DMS153 (cell line): ENCODE results near the gene CD2BP2.

Experiments
- DNase-seq: peaks from one replicate; lab custom pipeline; 2025; lab: John Stamatoyannopoulos, UW

Gene CD2BP2

DNA sequence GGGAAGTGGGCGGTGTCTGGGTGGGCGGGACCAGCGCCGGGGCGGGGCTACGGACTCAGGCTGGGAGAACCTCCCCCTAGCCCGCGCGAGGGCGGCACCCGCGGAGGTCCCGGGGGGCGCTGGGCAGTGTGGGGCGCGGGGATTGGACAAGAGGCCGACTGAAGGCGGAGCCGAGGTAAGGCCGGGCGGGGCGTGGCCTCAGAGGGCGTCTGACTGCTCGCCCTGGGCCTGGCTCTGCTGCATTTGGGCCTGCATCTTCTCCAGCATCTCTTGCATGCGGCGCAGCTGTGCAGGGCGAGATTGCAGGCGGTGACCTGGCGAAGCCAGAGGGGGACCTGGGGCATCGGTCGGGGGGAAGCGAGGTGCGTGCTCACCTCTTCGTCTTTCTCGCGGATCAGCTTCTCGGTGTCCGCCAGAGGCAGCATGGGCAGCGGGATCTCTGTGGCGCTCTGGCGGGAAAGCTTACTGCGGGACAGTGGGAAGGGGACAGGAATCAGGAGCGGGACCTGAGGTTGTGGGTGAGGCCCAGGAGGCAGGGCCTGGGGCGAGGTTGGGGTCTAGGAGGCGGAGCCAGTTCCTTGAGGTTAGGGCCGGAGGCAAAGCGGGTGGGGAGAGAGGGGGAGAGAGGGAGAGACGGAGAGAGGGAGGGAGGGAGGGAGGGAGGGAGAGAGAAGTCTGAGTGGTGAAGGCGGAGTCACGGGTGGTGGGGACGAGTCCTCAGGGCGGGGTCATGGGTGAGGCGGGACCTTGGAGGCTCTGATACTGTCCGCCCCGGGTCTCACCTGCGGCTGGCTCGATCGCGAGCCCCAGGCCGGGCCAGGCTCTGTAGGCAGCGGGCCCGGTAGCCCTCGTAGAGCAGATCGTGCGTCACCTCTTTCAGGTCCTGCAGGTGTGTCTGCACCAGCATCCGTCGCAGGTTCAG lies 23.4 kb upstream of the CD2BP2 start:
- peak; percentile 95 for DNase-seq

DNA sequence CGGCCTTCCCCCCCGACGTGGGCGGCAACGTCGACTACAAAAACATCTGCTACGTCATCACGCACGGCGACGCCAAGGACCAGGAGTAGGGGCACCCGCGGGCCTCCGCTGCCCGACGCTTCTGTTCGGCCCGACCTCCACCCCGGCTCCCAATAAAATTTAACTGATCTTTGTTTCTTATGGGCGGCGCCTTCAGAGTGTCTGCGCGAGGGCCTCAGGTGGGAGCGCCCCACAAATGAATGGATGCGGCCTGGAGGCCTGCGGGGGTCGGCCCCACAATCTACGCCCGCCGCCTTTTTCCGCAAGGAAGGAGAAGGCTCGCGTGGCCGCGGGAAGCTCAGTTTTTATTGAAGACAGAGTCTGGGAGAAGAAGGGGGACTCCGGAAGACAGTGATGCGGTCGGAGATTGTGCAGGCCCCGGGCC lies 22.7 kb upstream of the CD2BP2 start:
- peak; percentile 82 for DNase-seq

DNA sequence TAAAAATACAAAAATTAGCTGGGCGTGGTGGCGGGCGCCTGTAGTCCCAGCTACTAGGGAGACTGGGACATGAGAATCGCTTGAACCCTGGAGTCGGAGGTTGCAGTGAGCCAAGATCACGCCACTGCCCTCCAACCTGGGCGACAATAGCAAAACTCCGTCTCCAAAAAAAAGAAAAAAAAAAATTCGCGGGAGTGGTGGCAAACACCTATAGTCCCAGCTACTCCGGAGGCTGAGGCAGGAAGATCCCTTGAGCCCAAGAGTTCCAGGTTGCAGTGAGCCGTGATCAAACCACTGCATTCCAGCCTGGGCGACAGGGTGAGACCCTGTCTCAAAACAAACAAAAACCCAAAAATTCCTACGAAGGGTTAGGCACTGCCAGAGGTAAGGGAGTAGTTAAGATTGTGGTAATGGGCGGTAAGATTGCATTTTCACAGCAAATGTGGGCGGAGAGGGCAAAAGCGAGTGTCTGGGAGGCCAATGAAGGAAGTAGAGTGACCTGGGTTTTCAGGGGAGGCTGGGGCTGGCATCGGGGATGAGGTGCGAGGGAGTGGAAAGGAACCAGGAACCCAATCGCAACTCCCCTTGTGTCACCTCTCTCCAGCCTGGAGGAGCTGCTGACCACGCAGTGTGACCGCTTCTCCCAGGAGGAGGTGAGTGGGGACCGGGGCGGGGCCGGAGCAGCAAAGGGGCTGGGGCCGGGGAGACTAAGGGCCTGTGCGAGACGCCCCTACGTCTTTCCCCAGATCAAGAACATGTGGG lies 22.1 kb upstream of the CD2BP2 start:
- DNase-seq, result no peak

DNA sequence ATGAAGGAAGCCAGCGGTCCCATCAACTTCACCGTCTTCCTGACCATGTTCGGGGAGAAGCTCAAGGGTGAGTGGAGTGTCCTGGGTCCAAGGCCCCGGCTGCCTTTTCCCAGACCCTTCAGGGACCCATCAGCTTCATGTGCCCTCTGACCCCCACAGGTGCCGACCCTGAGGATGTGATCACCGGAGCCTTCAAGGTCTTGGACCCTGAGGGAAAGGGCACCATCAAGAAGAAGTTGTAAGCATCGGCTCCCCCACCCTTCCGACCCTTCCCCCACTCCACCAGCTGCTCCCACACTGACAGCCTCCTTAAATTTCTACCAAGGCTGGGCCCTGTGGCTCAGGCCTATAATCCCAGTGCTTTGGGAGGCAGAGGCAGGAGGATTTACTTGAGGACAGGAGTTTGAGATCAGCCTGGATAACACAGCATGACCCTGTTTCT lies 21.4 kb upstream of the CD2BP2 start:
- no peak for DNase-seq

GRCh38 chr16:30375864-30376263 lies 20.8 kb upstream of the CD2BP2 start:
- no peak for DNase-seq

GRCh38 chr16:30374538-30374937 lies 19.4 kb upstream of the CD2BP2 start, which contains the start of gene MYL11:
TSS of gene MYL11 (plus strand) at chr16:30374802. CDS start at chr16:30374858, 56 bp downstream.
- DNase-seq, result no peak

DNA sequence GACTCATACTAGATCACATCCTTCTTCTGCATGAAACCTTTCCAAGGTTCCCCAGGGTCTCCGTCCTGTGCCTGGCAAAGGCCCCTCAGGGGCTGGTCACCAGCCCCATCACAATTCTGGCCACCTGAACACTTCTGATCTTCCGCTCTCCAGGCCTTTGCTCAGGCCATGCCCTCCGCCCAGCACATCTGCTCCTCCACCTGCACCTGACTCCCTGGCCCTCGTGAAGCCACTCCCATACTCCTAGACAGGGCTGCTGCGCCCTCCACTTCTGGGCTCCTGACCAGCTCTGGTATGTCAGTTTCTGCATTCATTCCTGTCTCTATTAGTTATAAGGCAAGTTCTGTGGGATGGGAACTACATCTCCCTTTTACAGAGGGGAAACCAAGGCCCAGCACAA lies 17.6 kb upstream of the CD2BP2 start:
- DNase-seq, result no peak

- no peak for DNase-seq
Measured at GRCh38 chr16:30372038-30372712, 17.1 kb upstream of the CD2BP2 start.

DNA sequence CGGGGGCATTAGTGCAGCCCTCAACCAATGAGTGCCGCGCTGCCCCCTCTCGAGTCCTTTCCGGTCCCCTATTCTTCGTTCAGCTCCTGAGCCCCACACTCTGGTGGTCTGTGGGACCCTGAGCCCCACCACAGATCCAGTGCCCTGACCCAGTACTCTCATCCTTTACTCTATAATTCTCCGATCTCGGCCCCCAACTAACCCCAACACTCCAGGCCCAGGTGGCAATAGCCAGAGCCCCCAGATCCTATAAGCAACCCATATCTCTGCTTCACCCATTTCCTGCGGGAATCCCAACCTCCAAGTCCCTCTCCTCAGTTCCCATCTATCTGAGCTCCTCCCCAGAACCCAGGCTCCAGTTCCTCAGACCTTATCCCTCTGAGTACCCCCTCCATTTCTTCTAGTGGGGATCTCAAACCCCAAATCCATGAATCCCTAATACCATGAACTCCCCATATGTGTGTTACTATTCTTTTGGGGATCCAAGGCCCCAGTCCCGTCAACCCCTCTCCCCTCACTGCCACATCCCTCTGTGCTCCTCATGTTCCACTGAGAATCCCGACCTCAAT lies 16.2 kb upstream of the CD2BP2 start:
- no peak for DNase-seq

DNA sequence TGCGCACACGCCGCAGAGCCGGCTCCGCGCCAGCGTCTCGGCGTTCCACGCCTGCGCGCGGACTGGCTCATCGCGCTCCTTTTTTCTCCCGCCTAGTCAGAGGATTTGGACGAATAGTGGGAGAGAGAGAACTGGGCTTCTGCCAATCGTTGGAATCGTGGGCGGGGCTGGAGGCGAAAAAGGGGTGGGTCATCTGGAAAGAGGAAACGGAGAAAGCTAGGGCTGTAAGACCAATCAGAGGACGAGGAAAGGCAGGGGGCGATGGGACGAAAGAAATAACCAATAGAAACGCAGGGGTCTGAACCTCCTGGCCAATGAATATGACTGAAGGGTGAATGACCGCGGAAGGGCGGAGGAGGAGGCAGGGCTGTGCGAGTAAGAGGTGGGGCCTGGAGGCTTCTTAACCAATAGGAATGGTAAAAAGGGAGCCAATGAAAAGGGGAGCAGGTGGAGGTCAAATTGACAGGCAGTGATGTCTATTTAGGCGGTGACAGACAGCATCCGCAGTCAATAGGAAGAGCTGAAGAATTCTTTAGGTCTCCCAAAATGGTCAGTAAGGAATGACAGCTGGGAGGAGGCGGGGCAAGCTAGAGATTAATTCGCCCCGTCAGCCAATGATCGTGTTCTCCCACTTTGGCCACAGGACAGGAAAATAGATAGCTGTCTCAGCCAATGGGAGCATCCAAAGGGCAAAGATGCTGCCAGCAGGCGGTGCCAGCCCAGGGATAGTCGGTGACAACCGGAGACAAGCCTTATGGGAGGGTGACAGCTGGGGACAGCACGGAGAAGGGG lies 15.5 kb upstream of the CD2BP2 start, which contains the start of gene TBC1D10B:
Gene TBC1D10B, minus strand, starts transcription at position 39 of the 792 bp plus-strand sequence. CDS start 311 bp downstream, outside the sequence.
- peak; percentile 100 for DNase-seq

- DNase-seq, result no peak
Measured at GRCh38 chr16:30369938-30370455, 14.9 kb upstream of the CD2BP2 start.

- DNase-seq, result no peak
Measured at GRCh38 chr16:30369091-30369937, 14.2 kb upstream of the CD2BP2 start.

DNA sequence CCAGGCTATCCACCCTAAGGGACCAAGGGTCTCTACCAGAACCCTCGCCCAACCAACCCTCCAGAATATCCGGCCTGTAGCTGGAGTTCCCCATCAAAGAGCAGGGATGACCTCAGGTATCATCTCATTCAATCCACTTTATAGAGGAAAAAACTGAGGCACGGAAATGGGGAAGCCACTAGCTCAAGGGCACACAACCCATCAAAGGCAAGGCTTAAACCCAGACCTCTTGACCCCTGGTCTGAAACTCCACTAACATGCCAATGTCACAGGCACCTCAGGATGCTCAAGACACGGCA lies 13.6 kb upstream of the CD2BP2 start:
- no peak for DNase-seq

GRCh38 chr16:30368122-30368791 lies 13.1 kb upstream of the CD2BP2 start:
- no peak for DNase-seq

DNA sequence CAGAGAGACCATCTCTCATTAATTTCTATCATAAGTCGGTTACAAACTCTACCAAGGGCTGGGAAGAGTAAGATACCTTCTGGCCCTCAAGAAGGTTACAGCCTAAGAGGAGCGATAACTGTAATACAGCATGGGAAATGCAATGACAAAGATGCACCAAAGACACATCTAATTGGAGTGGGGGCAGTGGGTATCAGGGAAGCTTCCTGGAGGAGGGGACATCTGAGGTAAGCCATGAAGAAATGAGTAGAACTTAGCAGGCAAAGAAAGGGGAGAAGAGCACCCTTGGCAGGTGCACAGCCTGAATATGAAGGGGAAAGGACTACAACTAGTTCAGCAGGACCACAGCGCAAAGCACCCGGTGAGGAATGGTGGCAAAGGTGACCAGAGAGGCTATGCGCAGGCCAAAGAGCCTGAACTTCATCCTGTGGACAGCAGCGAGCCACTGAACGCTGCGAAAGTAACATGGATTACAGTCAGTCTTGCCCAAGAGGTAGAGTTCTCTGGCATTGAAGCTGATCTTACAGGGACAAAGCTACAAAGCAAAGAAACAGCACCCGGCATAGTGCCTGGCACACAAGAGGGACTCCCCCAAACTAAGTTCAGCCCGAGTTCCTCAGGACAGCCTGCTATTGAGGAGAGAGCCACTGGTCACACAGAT lies 12.4 kb upstream of the CD2BP2 start:
- no peak for DNase-seq

GRCh38 chr16:30366511-30366910 lies 11.4 kb upstream of the CD2BP2 start:
- DNase-seq, result no peak

- DNase-seq, result no peak
Measured at GRCh38 chr16:30365200-30365599, 10.1 kb upstream of the CD2BP2 start.

- no peak for DNase-seq
Measured at GRCh38 chr16:30361180-30361579, 6.1 kb upstream of the CD2BP2 start.

DNA sequence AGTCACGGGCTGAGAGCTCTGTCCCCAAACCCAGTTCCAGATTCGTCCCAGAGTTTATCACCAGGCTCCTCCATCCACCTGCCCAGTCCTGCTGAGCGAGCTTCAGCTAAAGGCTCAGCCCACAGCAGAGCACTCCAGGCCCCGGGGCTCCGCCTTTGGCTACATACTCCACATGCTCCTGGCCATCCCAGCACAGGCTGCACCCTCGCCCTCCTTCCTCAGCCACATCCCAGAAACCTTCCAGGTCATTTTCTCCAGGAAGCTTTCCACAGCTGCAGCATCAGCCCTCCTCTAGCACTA lies 4.7 kb upstream of the CD2BP2 start:
- no peak for DNase-seq
